Activated T-helper 1 cell treated with anti-CD3 and anti-CD28 coated beads, Interleukin-12 subunit alpha, Interleukin-12 subunit beta, Interleukin-2, Interleukin-4 antibody, amounts not matched to agents 30 ng/mL and 10 ng/mL and 1 ng/mL, durations not matched to agents 14 hours and 24 hours and 36 hours (primary cell): ENCODE measurements around the gene CAPN7. TPM values are rescaled to one million over a fixed set of nuclear protein-coding genes. Genes with fewer than 3 reads are reported as not detected.
"Not testable (repeated sequence)": the region's sequence is repeated elsewhere in the genome, so short reads cannot be mapped to it uniquely, and the experiment has no call there.

Experiments used
- DNase-seq: peaks from one replicate; pipeline ENCODE4 v3.0.0; 2021; ENCODE audit warnings: low spot score
- H3K27ac Mint-ChIP-seq: one replicate; pipeline ENCODE4 v1.8.0; 2021; ENCODE audit warnings: mild to moderate bottlenecking, mixed read lengths
- H3K27me3 Mint-ChIP-seq: one replicate; pipeline ENCODE4 v1.8.0; 2022; ENCODE audit warnings: mild to moderate bottlenecking, moderate library complexity, mixed read lengths; ENCODE audit not compliant: insufficient read depth
- H3K36me3 Mint-ChIP-seq: one replicate; pipeline ENCODE4 v1.8.0; 2021; ENCODE audit warnings: low read depth, mixed read lengths
- H3K4me1 Mint-ChIP-seq: one replicate; pipeline ENCODE4 v1.8.0; 2021; ENCODE audit warnings: low read depth, mixed read lengths
- H3K4me3 Mint-ChIP-seq: one replicate; pipeline ENCODE4 v1.8.0; 2021; ENCODE audit warnings: mild to moderate bottlenecking, moderate library complexity, mixed read lengths
- H3K9me3 Mint-ChIP-seq: one replicate; pipeline ENCODE4 v1.8.0; 2021; ENCODE audit warnings: mixed read lengths
- intact Hi-C: fragments of 100-400 bp; cut with micrococcal nuclease; formaldehyde crosslinking; loops from one replicate; pipeline ENCODE4 v1.15.1; 2024
- total RNA-seq: library from RNA; stranded (reverse); gene quantifications from 2 replicates; pipeline ENCODE4 v1.2.3, GENCODE V29; 2022

CAPN7 gene
- total RNA-seq, 1 donor from 2014 or later = 26.0 TPM

GRCh38 chr3:15180042-15180611, 25.9 kb upstream of the CAPN7 start:
- Mint-ChIP-seq H3K27me3 (peaks cover 43% of the 10 kb centered on the region), H3K9me3 (no peaks in the 10 kb centered on the region), H3K4me3 (no peak overlapping the region), H3K36me3 (no peaks in the 10 kb centered on the region), H3K27ac (no peak overlapping the region), H3K4me1 (peaks cover 13% of the 10 kb centered on the region)
- DNase-seq = no peak
- intact Hi-C loops = no loop called here

- no peaks in the 10 kb centered on the region for H3K9me3 Mint-ChIP-seq
- no peak for DNase-seq
- no peak overlapping the region for H3K4me3 Mint-ChIP-seq
- H3K4me1 Mint-ChIP-seq = peaks cover 13% of the 10 kb centered on the region
- no peaks in the 10 kb centered on the region for H3K36me3 Mint-ChIP-seq
- intact Hi-C loops = no loop called here
- peaks cover 41% of the 10 kb centered on the region for H3K27me3 Mint-ChIP-seq
- no peak overlapping the region for H3K27ac Mint-ChIP-seq
Observed at GRCh38 chr3:15181511-15181910, 24.5 kb upstream of the CAPN7 start.

- DNase-seq = no peak
Observed at GRCh38 chr3:15181963-15182362, 24.1 kb upstream of the CAPN7 start.

DNA sequence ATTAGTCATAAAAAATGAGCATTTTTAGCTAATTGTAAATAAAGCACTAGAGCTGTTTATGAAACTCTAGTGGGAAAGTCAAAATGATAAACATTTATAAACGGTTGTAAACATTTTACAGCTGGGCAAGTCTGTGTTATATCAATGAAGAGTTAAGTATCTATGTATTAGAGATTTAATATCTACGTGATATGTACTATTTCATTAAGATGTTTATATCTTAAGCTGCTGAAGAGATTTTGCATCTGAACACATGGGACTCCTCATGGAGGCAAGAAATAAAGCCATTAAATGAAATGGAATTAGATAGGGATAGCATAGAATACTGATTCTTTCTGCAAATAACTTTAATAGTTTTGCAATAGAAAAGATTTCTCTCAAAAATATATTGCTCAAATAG, 23.0 kb upstream of the CAPN7 start:
- H3K27ac Mint-ChIP-seq = no peak overlapping the region
- DNase-seq = no peak
- peaks cover 13% of the 10 kb centered on the region for H3K4me1 Mint-ChIP-seq
- no peaks in the 10 kb centered on the region for H3K9me3 Mint-ChIP-seq
- H3K27me3 Mint-ChIP-seq = peaks cover 34% of the 10 kb centered on the region
- intact Hi-C loops = no loop called here
- no peaks in the 10 kb centered on the region for H3K36me3 Mint-ChIP-seq
- no peak overlapping the region for H3K4me3 Mint-ChIP-seq

More at GRCh38 chr3:15181963-15182362, 24.1 kb upstream of the CAPN7 start:
- Mint-ChIP-seq H3K27me3 (peaks cover 40% of the 10 kb centered on the region), H3K4me3 (no peak overlapping the region), H3K4me1 (peaks cover 13% of the 10 kb centered on the region), H3K9me3 (no peaks in the 10 kb centered on the region), H3K36me3 (no peaks in the 10 kb centered on the region), H3K27ac (no peak overlapping the region)
- intact Hi-C loops = no loop called here

GRCh38 chr3:15185404-15185803, 20.6 kb upstream of the CAPN7 start:
- H3K27ac Mint-ChIP-seq = no peak overlapping the region
- H3K4me3 Mint-ChIP-seq = no peak overlapping the region
- peaks cover 22% of the 10 kb centered on the region for H3K27me3 Mint-ChIP-seq
- H3K36me3 Mint-ChIP-seq = no peaks in the 10 kb centered on the region
- intact Hi-C loops = no loop called here
- no peaks in the 10 kb centered on the region for H3K9me3 Mint-ChIP-seq
- peaks cover 5% of the 10 kb centered on the region for H3K4me1 Mint-ChIP-seq
- no peak for DNase-seq

- H3K4me1 Mint-ChIP-seq = no peaks in the 10 kb centered on the region
- intact Hi-C loops = no loop called here
- no peaks in the 10 kb centered on the region for H3K36me3 Mint-ChIP-seq
- no peaks in the 10 kb centered on the region for H3K9me3 Mint-ChIP-seq
- H3K4me3 Mint-ChIP-seq = no peak overlapping the region
- H3K27ac Mint-ChIP-seq = no peak overlapping the region
- peaks cover 17% of the 10 kb centered on the region for H3K27me3 Mint-ChIP-seq
- DNase-seq = no peak
Observed at GRCh38 chr3:15186101-15186476, 20.0 kb upstream of the CAPN7 start.

GRCh38 chr3:15186477-15187164, 19.4 kb upstream of the CAPN7 start:
- DNase-seq, intact Hi-C loops, H3K27ac Mint-ChIP-seq, H3K36me3 Mint-ChIP-seq, H3K4me1 Mint-ChIP-seq, H3K4me3 Mint-ChIP-seq, H3K9me3 Mint-ChIP-seq: not testable (repeated sequence)
- peaks cover 14% of the 10 kb centered on the region for H3K27me3 Mint-ChIP-seq

GRCh38 chr3:15197340-15198029, 8.6 kb upstream of the CAPN7 start:
- intact Hi-C loops = no loop called here
- Mint-ChIP-seq H3K4me3 (no peak overlapping the region), H3K27ac (no peak overlapping the region), H3K27me3 (peaks cover 24% of the 10 kb centered on the region), H3K36me3 (no peaks in the 10 kb centered on the region), H3K4me1 (peaks cover 17% of the 10 kb centered on the region), H3K9me3 (no peaks in the 10 kb centered on the region)
- DNase-seq = no peak

- H3K36me3 Mint-ChIP-seq = no peaks in the 10 kb centered on the region
- H3K4me1 Mint-ChIP-seq = peaks cover 21% of the 10 kb centered on the region
- peaks cover 14% of the 10 kb centered on the region for H3K27me3 Mint-ChIP-seq
- no peak overlapping the region for H3K27ac Mint-ChIP-seq
- intact Hi-C loops = no loop called here
- no peak for DNase-seq
- no peaks in the 10 kb centered on the region for H3K9me3 Mint-ChIP-seq
- no peak overlapping the region for H3K4me3 Mint-ChIP-seq
Observed at GRCh38 chr3:15198686-15199085, 7.4 kb upstream of the CAPN7 start.

- intact Hi-C loops = loop anchor here (10.0 kb wide), 2 partner anchors 795 to 1315 kb away; partner anchors contain the start of genes RFTN1 and SLC6A6
- Mint-ChIP-seq H3K4me3 (no peak overlapping the region), H3K9me3 (no peaks in the 10 kb centered on the region)
Observed at GRCh38 chr3:15199493-15200105, 6.4 kb upstream of the CAPN7 start.

GRCh38 chr3:15204005-15204404, 2.0 kb upstream of the CAPN7 start:
- H3K9me3 Mint-ChIP-seq = no peaks in the 10 kb centered on the region
- DNase-seq = no peak
- peaks cover 40% of the 10 kb centered on the region for H3K4me1 Mint-ChIP-seq
- peaks cover 1% of the 10 kb centered on the region for H3K27me3 Mint-ChIP-seq
- H3K36me3 Mint-ChIP-seq = no peaks in the 10 kb centered on the region
- H3K4me3 Mint-ChIP-seq = no peak overlapping the region
- H3K27ac Mint-ChIP-seq = no peak overlapping the region
- intact Hi-C loops = loop anchor here (10.0 kb wide), 2 partner anchors 799 to 1311 kb away; partner anchors contain the start of genes RFTN1 and SLC6A6

More at GRCh38 chr3:15199493-15200105, 6.4 kb upstream of the CAPN7 start:
- DNase-seq = no peak
- H3K4me1 Mint-ChIP-seq = peaks cover 21% of the 10 kb centered on the region
- H3K27ac Mint-ChIP-seq = no peak overlapping the region
- peaks cover 5% of the 10 kb centered on the region for H3K27me3 Mint-ChIP-seq
- no peaks in the 10 kb centered on the region for H3K36me3 Mint-ChIP-seq

- H3K36me3 Mint-ChIP-seq = peaks cover 2% of the 10 kb centered on the region
- intact Hi-C loops = loop anchor here (5.0 to 10.0 kb wide), 4 partner anchors 592 to 1309 kb away; partner anchors contain the start of genes ANKRD28, RFTN1 and SLC6A6
- peak overlapping the region; percentile 56 for H3K27ac Mint-ChIP-seq
- DNase-seq = no peak
- peak overlapping the region; percentile 75 for H3K4me3 Mint-ChIP-seq
- no peaks in the 10 kb centered on the region for H3K9me3 Mint-ChIP-seq
- peaks cover 1% of the 10 kb centered on the region for H3K27me3 Mint-ChIP-seq
- peaks cover 27% of the 10 kb centered on the region for H3K4me1 Mint-ChIP-seq
Observed at GRCh38 chr3:15205482-15205933, 538 bp upstream of the CAPN7 start.
